Inflammatory macrophage treated with lipopolysaccharide for 4 hours (primary cell): ENCODE results near the gene BNIP5.
"Not testable (repeated sequence)": the region's sequence is repeated elsewhere in the genome, so short reads cannot be mapped to it uniquely, and the experiment has no call there.

Experiments
- DNase-seq: peaks from one replicate; pipeline ENCODE4 v3.0.0-alpha.2; 2020

The BNIP5 gene

GRCh38 chr6:36340618-36341454 is 4.1 kb upstream of the BNIP5 start:
- DNase-seq = peak; percentile 68

GRCh38 chr6:36340306-36340617 is 3.6 kb upstream of the BNIP5 start:
- DNase-seq = no peak

DNA sequence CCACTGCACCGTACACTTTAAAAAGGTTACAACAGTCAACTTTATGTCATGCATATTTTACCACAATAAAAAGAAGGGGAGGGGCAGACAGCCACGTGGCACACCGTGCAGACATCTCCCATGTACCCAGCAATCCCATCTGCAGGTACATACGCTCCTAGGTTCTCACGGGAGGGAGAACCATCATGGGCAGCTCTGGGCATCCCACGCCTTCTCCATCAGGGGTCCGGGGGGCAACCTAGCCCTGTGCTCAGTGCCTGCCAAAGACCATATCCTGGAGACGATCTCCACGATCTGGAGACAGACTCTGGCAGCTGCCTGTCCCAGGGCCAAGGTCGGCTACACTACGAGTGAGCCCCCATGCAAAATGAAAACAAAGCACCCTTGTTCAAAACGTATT is 2.5 kb upstream of the BNIP5 start:
- DNase-seq = no peak

- not testable (repeated sequence) for DNase-seq
These were observed 1.5 kb upstream of the BNIP5 start for GRCh38 chr6:36338223-36338622.

DNA sequence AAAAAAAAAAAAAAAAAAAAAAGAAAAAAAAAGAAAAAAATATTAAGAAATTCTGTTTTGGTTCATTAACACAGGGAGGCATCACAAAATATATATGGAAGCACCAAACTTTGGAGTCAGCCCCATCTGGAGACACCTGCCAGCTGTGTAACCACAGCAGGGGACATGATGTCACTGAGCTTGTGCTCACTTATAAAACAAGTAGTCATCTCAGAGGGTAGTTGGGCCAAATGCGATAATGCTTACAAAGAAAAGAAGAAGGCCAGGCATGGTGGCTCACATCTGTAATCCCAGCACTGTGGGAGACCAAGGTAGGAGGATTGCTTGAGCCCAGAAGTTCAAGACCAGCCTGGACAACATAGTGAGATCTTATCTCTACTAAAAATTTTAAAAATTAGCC is 1.1 kb upstream of the BNIP5 start:
- DNase-seq = no peak

GRCh38 chr6:36336208-36336710 is 429 bp downstream of the BNIP5 start:
- no peak for DNase-seq

DNA sequence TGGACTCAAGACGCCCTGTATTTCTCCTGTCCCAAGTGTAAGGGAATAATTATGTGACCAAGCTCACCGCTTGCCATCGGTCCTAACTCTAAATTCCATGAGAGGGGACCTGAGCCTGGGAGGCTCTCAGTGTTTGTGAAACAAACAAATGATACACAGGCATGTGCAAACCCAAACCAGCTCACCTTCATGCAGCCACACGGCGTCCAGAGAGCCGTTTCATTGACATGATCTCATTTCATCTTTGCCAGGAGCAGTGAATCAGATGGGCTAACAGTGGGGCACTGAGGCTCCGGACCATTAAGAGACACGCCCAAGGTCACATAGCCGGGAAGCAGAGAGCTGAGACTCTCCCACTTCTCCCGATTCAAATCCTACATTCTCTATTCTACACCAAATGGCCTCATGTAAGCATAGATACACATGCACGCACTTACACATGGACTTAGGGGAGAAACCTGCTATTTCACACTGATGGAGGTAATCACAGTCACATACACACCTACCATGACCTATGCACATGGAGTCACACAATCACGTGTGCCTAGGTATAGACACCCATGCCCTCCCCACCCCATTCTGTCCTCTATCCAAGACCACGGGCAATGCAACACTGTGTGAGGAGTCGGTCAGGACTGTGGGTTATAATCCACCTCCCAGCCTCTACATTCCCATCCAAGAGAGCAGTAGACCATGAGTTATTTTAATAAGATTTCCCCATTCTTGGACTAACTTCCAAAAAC is 1.1 kb downstream of the BNIP5 start:
- DNase-seq = no peak

DNA sequence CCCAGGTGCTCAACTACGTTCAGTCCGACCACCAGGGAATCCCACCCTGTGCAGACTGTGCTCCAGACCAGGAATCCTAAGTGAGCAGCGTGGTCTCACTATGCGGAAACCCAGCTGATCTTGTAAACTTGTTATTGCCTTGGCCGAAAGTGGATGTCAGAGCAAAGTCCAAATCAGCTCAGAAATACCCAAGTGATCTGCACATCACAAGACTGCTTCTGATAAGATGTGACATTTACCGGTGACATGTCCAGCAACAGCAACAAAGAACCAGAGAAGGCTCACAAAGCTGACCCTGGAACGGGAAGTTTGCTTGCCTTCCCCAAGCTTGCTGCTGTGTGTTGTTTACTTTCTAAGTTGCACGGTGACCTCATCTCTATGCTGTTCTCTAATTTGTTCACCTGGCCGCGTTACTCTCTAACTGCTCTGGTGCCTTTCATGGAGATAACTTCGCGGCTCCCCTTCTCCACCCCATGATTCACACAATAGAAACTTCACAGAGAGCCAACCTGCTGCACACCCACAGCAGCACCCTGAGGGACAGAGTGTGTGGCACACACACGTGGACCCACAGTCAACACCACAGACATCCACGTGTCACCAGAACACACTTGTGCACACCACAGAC is 1.7 kb downstream of the BNIP5 start:
- no peak for DNase-seq

DNA sequence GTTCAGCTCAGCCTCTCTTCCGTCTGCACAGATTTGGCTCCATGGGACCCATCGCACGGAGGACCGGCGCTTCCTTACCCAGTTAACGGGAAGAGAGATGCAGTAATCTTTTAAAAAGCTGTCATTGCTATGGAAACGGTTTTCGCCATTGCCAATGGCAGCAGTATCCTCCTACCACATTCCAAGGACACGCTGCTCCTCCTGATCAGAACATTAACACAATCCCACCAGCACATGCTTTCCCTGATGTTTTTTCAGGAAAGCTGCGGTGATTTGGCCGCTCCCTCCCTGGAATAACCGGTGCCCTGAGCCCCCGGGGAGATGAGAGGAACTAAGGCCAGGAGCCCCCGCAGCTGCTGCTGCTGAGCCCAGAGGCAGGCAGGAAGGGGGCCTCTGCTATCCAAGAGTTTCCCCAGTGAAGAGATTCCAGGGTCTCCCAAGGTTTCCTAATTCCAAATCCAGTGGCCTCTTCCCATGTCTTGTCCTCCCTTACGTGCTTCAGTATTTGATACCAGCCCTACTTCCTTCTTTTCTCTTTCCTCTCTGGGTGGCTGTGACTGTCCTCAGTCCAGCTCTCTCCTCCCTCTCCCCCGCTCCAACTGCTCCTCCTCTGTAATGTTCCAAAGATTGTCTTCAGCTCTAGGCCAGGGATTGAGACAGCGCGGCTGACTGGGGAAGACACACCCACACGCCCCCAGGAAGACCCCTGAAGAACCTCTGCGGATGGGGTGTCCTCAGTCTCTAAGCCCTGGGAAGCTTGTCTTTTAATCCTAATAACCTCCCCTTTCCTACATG is 2.6 kb downstream of the BNIP5 start:
- DNase-seq = no peak

DNA sequence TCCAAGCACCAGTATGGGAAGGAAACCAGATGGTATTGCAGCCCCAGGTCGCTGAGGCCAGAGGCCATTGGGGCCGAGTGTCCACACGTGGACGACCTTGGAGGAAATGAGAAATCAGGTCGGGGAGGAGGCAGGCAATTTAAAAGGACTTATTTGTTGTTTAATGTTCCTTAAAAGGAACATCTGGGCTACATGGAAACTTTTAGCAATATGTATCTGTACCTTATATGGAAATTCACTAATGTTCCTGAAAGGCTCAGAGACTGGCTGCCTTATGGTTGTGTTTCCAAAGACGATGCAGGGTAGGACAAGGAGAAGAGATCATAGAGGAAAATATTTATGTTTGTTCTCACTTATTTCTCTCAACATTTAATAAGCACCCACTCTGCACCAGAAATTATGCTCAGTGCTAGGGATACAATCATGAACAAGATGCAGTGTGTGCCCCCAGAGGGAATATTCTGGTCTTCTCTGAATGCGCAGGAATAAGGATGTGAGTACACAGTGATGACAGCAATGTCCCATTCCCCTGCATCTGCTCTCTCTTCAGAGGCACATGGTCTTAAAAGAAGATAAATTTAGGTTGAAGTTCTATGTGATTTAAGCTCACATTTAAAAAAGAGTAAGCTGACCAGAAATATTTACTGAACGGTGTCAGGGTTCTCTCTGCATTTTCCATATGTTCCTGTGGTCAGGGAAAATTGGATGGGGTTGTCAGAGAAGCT is 3.4 kb downstream of the BNIP5 start:
- no peak for DNase-seq

- DNase-seq = no peak
These were observed 5.3 kb downstream of the BNIP5 start for GRCh38 chr6:36331381-36331780.

DNA sequence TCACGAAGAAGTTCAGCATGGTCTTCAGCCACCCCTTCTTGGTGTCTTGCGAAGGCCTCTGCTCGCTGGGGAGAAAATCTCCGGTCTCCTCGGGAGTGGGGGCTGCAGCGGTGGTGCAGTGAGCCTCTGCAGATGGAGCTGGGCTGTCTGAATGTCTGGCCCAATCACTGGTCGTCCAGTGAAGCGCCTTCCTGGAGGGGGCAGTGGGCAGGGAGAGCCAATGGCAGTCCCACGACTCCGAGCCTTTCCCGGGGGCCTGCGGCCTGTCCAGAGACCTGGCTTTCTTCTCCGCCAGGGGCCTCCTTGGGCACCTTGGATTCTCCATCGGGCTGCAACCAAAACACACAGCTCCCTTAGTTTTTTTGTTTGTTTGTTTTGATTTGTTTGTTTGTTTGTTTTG is 6.3 kb downstream of the BNIP5 start:
- DNase-seq = no peak

GRCh38 chr6:36329798-36330291 is 6.8 kb downstream of the BNIP5 start:
- no peak for DNase-seq

- no peak for DNase-seq
These were observed 8.1 kb downstream of the BNIP5 start for GRCh38 chr6:36328600-36328999.

GRCh38 chr6:36327919-36328236 is 8.8 kb downstream of the BNIP5 start:
- no peak for DNase-seq

GRCh38 chr6:36327226-36327918 is 9.3 kb downstream of the BNIP5 start:
- DNase-seq = peak; percentile 20

GRCh38 chr6:36326356-36326995 is 10.2 kb downstream of the BNIP5 start:
- no peak for DNase-seq

DNA sequence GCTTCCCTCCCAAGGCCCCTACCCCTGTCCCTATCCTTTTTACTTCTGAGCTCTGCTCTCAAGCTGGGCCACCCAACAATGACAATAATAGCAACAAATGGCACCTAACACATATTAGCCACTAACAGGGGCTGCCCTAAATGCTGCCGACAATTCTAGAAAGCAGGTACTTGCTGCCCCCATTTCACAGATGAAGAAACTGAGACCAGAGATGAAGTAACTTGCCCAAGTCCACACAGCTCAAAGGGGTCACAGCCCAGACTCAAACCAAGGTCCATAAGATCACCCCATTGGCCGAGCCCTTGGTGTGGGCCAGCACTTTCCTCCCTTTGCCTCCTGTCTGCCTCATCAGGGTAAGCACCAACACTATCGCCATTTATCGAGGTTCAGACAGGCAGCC is 12.0 kb downstream of the BNIP5 start:
- no peak for DNase-seq

GRCh38 chr6:36324191-36324590 is 12.5 kb downstream of the BNIP5 start:
- no peak for DNase-seq

DNA sequence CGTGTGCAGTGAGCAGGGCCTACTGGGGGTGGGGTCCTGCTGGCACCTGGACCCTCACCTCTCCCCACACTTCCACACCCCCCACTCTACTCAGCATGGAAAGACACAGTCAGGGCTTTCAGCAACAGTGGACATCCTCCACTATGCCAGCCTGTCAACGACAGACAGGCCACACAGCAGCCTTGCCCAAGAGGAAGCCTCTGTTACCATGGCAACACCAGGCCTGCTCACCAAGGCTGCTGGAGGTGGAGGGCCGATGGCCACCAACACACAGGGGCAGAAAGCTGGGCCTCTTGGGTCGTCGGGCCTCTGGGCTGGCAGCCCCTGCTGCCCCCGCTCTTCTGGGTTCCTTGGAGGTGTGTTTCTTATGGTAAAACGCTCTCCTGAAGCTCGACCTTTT is 13.6 kb downstream of the BNIP5 start:
- peak; percentile 29 for DNase-seq

GRCh38 chr6:36322591-36322990 is 14.1 kb downstream of the BNIP5 start:
- no peak for DNase-seq
